ENCODE results near the gene NUDT3.

GRCh38 chr6:34332251-34333198, 59.9 kb downstream of the NUDT3 start:
- no peak for TF ChIP-seq POLR2A (IDR thresholded peaks at IDR 0.05; ENCODE audit: low read length)
- no peak for TF ChIP-seq CTCF (IDR thresholded peaks at IDR 0.05)
- no peak for TF ChIP-seq CHD2 (IDR thresholded peaks at IDR 0.05; ENCODE audit: low read length, partially characterized antibody)
- no peak for TF ChIP-seq CEBPB (IDR thresholded peaks at IDR 0.05)

Measured in A549 (cell line).